CD4-positive, alpha-beta T cell treated with Interleukin-1 beta for 1 hour (primary cell): ENCODE data around the gene ACTN4.
"Not testable (repeated sequence)": the region's sequence is repeated elsewhere in the genome, so short reads cannot be mapped to it uniquely, and the experiment has no call there.

Experiments used
- DNase-seq, 2 donors: peaks; one replicate each; pipeline ENCODE4 v3.0.0-alpha.2; 2020 to 2022

The ACTN4 gene

GRCh38 chr19:38741670-38742069, 94.2 kb downstream of the ACTN4 start:
- DNase-seq = no peak

GRCh38 chr19:38742296-38742695, 94.8 kb downstream of the ACTN4 start:
- DNase-seq = no peak

GRCh38 chr19:38742906-38743305, 95.5 kb downstream of the ACTN4 start:
- no peak for DNase-seq

- no peak for DNase-seq
These were observed 96.2 kb downstream of the ACTN4 start for GRCh38 chr19:38743394-38744297.

GRCh38 chr19:38744298-38744681, 96.8 kb downstream of the ACTN4 start, which contains the start of gene CAPN12:
TSS of gene CAPN12 (minus strand) at chr19:38744474. CDS start at chr19:38744165, 309 bp downstream.
- DNase-seq = no peak

GRCh38 chr19:38744874-38745273, 97.4 kb downstream of the ACTN4 start:
- DNase-seq = no peak

- no peak for DNase-seq
These were observed 97.9 kb downstream of the ACTN4 start for GRCh38 chr19:38745316-38745715.

- not testable (repeated sequence) for DNase-seq
These were observed 106.3 kb downstream of the ACTN4 start for GRCh38 chr19:38753783-38754182.

GRCh38 chr19:38754196-38754595, 106.7 kb downstream of the ACTN4 start:
- DNase-seq = not testable (repeated sequence)

GRCh38 chr19:38759590-38760003, 112.1 kb downstream of the ACTN4 start:
- DNase-seq = no peak

GRCh38 chr19:38760805-38761517, 113.5 kb downstream of the ACTN4 start:
- not testable (repeated sequence) for DNase-seq

- not testable (repeated sequence) for DNase-seq
These were observed 114.5 kb downstream of the ACTN4 start for GRCh38 chr19:38761884-38762389.

- DNase-seq = no peak
These were observed 116.4 kb downstream of the ACTN4 start for GRCh38 chr19:38763795-38764220.

- DNase-seq = no peak
These were observed 117.8 kb downstream of the ACTN4 start for GRCh38 chr19:38765214-38765613.

- no peak for DNase-seq
These were observed 119.0 kb downstream of the ACTN4 start for GRCh38 chr19:38766276-38767047.

- peak; percentile 90 to 91 for DNase-seq
These were observed 122.3 kb downstream of the ACTN4 start for GRCh38 chr19:38769635-38770211.

- DNase-seq = not testable (repeated sequence)
These were observed 122.9 kb downstream of the ACTN4 start for GRCh38 chr19:38770228-38770948.

- not testable (repeated sequence) for DNase-seq
These were observed 123.5 kb downstream of the ACTN4 start for GRCh38 chr19:38770949-38771275.

GRCh38 chr19:38771569-38771968, 124.1 kb downstream of the ACTN4 start:
- DNase-seq = not testable (repeated sequence)

GRCh38 chr19:38773469-38774177, 126.2 kb downstream of the ACTN4 start, which contains the start of gene LGALS7:
TSS of gene LGALS7 (minus strand) at chr19:38773517. CDS start at chr19:38773492, 25 bp downstream.
- DNase-seq = no peak
